GM19023 (cell line): Measurements from ENCODE around the gene ACSL1.
"Not testable (repeated sequence)": the region's sequence is repeated elsewhere in the genome, so short reads cannot be mapped to it uniquely, and the experiment has no call there.

Source experiments
- ATAC-seq: cut with Tn5 transposase; IDR thresholded peaks from one replicate; pipeline ENCODE4 v1.9.1; 2021; ENCODE audit warnings: mild to moderate bottlenecking, moderate library complexity; ENCODE audit not compliant: unreplicated experiment

Gene ACSL1

DNA sequence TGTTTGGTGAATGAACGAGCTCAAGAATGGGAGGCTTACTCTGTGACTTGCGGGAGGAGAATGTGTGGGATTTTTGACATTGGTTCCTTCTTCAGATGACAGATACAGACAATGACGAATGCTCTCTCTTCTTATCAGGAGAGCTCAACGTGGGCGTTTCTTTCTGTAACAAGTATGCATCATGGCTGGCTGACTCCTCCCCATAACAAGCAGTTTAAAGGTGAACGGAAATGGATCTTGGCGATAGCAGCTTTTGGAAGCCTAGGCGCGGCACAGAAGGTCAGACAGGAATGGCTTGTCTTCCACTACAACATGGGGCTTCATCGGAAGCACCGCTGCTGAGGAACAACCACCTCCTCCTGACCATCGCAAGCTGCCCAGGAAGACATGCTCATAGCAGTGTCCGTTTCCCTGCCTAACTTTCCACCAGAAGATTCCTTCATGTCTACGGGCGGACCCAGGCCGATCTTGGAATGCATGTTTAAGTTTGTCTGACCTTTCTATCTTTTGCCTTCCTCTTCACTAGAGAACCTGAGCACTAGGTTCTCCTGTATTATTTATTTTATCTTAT is 18.3 kb upstream of the ACSL1 start:
- ATAC-seq: no peak

DNA sequence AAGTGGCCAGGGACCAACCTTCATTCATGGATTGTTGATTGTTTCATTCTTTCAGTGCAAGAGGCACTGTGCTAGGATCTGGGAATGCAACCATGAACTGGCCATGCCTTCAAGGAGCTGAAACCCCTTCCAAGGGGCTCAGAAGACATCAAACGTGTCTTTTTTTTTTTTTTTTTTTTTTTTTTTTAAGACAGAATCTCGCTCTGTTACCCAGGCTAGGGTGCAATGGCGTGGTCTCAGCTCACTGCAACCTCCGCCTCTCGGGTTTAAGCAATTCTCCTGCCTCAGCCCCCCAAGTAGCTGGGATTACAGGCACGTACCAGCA is 13.3 kb upstream of the ACSL1 start:
- ATAC-seq: not testable (repeated sequence)

DNA sequence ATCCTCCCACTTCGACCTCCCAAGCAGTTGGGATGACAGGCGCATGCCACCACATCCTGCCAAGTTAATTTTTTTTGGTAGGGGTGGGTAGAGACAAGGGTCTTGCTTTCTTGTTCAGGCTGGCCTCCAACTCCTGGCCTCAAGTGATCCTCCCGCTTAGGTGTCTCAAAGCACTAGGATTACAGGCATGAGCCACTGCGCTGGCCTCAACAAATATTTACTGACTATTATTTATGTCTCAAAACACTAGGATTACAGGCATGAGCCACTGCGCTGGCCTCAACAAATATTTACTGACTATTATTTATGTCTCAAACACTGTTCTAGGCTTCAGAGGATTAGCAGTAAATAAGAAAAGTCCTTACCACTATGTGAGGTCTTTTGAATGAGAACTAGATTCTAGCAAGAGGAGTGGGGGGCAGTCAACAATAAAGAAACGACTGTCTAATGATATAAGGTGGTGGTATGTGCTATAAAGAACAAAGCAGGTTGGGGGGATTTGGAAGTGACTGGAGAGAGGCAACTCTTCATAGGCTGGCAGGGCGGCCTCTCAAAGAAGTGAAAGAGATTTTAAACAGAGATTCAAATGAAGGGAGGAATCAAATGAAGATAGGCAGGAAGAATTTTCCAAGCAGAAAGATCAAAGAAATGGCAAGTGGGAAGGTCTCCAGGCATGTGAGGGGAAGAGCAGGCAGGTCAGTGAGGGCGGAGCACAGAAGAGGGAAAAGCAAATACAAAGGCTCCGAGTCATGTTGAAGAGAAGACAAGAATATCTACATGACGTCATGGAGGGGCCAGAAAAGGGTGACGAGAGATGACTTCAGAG is 12.7 kb upstream of the ACSL1 start:
- no peak for ATAC-seq

DNA sequence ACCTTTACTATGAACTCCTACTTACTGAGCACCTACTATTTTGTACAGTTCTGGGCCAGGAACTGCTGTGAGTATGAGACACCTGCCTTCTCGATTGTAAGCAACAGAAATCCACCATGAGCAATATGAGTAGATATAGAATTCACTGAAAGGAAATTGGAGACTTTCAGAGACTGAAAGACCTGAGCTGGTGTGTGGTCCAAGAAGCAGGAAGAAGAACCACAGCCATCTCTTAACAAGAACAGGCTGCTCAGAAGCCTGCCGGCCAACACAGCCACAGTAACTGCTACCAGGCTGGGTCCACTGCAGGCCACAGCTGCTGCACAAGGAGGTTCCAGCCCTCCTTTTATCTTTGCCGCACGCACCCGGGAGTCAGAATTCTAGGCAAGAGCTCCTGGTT is 10.8 kb upstream of the ACSL1 start:
- no peak for ATAC-seq

DNA sequence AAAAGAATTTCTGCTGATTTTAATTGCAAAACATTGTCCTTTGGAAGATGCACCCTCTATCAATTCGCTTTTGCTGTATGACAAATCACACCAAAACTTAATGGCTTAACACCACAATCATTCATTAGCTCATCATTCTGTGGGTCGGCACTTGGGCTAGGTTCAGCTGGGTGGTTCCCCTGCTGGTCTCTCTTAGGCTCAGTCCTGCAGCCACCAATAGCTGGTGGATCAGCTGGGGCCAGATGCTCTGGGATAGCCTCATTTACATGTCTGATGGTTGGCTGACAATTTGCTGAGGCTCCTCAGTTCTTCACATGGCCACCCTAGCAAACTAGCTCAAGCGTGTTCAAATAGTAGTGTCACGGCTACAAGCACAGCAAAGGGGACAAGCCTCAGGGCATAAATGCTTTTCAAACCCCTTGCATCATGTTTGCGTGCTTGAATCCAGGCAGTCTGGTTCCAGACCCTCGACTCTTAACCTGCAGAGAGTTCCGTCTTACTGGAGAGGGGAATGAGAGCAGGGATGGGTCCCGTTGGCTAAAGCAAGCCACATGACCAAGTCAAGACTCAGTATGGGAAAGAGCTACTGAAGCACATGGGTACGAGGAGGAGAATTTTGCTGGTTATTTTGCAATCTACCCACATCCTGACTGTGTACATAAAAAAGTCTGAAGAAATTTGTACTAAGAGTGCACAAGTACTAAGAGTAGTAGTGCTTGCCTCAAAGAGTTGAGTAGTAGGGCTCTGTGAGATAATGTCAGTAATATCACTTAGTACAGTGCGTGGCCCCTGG is 7.5 kb upstream of the ACSL1 start:
- no peak for ATAC-seq

DNA sequence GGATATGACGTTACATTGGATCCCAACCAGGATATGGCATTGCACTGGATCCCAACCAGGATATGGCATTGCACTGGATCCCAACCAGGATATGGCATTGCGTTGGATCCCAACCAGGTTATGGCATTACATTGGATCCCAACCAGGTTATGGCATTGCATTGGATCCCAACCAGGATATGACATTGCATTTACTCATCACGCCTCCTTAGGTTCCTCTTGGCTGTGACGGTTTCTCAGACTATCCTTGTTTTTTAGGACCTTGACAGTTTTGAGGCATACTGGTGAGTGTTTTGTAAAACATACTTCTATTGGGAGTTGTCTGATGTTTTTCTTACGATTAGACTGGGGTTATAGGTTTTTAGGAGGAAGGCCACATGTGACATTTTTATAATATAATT is 5.4 kb upstream of the ACSL1 start:
- ATAC-seq: no peak

DNA sequence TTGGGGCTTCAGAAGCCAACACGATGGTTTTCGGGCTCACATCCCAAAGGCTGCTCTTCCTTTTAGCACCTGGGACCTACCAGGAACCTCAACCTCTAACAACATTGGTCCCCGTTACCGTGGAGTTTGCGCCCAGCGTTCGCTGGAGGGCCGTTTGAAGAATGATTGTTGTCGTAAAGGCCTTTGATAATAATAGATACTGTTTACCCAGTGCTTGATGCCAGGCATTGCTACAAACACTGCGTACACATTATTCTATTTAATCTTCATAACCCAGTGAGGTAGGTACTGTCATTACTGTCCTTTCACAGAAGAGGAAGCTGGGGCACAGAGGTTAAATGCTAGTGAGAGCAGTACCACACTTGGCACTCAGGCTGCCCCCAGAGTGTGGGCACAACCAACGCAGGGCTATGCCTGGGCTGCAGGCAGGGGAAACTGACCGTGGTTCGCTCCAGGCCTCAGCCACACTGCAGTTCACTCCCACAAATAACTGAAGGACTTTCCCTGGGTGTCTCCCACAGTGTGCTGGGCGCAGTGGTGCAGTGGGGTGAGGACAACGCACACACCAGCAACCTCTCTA is 1.0 kb upstream of the ACSL1 start:
- ATAC-seq: peak; percentile 3

DNA sequence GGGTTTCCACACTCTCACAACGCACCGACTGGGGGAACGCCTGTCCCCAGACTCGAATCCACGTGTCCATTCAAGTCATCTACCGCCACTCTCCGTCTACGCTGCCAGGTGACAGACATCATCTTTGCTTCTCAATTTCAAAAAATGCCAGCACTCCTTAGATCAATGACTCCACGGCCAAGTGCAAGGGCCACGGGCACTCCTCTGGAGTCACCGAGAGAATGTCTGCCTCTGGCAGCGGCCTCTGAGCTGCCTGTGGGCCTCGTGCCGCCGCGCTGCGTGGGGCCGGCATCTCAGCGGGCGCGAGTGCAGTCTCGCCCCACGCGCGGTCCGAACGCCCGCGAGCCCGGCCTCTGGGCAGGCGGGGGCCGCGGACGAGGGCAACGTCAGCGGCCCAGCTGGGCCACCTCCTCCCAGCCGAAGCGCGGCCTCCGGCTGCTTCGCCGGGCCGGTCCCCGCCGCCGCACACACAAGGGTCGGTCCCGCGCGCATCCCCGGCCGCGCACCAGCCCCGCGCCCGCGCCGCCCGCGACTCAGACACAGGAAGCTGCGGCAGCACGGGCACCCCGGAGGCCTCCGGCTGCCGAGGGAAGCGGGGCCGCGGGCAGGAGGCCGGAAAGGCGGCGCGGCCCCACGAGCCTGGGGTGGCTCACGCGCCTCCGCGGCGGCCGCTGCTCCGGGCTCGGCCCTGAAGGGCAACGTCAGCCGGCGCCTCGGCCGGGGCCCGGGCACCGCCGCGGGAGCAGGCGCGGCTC is 450 bp downstream of the ACSL1 start:
- ATAC-seq: peak; percentile 31

DNA sequence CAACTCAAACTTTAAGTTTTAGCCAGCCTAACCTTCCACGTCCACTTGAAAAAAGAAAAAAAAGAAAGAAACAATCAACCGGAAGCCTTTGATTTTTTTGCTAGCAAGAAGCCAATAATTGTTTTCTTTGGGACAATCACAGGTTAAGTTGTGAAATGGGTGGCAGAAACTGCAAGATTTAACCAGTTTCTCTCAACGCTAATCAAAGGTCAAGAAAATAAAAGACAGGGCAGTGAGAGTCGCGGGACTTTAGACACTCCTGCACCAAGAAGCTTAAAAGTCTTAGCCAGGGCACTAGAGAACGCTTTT is 1.0 kb downstream of the ACSL1 start:
- no peak for ATAC-seq

DNA sequence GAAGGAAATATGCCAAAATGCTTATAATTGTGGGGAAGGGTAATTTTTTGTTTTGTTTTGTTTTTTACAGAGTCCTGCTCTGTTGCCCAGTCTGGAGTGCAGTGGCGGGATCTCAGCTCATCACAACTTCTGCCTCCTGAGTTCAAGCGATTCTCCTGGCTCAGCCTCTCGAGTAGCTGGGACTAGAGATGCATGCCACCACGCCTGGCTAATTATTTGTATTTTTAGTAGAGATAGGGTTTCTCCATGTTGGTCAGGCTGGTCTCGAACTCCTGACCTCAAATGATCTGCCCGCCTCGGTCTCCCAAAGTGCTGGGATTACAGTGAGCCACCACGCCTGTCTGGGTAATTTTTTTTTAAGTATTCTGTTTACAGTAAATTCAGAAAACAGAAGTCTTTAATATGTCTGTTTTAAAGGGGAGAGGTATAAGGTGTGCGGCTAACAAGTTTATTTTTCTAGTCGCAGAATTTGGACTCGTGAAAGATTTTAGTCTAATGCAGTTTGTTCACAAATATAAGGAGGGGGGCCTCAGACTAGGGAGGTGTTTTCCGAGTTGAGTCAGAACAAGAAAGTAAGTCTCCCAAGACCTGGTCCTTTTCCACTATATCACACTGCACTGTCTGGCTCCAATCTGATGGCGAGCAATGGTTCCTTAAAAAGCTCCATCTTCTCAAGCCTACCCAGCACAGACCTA is 1.5 kb downstream of the ACSL1 start:
- ATAC-seq: no peak

DNA sequence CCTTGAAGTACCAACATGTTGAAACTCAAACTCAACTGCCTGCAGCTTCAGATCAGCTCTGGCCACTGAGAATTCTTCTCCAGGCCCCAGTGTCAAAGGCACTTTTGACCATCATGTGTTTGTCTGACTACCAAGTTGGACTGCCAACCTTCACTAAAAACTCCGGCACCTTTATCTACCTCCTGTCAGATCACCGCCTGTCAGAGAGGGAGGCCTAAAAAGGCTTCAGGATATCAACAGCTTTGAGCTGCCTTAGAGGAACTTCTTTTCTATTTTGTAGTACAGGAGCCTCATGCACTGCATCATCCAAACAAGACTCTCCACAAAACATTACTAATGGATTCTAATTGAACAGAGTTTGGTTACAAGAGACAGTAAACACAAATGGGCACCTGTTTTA is 2.8 kb downstream of the ACSL1 start:
- no peak for ATAC-seq

DNA sequence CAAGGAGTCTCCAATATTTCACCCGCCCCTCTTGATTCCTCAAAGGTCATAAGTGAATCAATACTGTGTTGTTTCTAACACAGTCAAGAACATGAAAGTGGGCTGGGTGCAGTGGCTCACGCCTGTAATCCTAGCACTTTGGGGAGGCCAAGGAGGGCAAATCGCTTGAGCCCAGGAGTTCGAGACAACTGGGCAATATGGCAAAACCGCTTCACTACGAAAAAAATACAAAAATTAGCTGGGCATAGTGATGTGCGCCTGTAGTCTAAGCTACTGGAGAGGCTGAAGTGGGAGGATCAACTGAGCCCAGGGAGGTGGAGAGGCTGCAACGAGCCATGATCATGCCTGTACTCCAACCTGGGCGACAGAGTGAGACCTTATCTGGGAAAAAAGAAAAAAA is 3.4 kb downstream of the ACSL1 start:
- no peak for ATAC-seq

DNA sequence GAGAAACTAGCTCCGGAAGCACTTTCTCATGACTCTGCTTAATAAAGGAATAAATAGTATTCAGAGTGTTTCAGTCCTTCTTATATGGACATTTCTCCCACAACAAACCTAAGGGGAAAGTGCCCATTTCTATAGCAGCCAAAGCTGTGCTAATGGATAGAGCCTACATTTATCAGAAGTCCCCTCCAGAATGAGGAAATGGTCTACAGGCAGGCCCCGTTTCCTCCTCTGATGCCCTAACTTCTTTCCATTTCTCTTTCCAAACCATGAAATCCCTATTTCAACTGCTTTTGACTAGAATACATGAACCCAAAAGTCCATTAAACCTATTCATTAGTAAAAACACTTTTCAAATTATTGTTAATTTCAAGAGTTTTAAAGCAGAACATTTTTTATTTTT is 4.5 kb downstream of the ACSL1 start:
- no peak for ATAC-seq

DNA sequence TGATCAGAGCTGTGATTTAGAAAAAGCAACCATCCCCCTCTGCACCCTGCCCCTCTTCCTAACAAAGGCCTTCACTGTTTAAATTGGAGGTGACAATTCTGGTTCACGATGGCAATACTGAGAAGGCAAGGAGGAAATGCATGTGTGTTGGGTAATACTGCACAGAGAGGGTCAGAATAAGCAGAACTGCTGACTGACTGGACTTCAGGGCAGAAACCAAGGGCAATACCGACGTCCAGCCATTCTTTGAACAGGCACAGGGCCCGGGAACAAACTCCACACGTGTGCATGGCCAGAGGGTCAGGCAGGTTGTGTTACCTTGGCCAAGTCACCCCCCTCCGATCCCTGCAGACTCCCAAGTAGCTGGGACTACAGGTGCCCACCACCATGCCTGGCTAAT is 6.0 kb downstream of the ACSL1 start:
- no peak for ATAC-seq

DNA sequence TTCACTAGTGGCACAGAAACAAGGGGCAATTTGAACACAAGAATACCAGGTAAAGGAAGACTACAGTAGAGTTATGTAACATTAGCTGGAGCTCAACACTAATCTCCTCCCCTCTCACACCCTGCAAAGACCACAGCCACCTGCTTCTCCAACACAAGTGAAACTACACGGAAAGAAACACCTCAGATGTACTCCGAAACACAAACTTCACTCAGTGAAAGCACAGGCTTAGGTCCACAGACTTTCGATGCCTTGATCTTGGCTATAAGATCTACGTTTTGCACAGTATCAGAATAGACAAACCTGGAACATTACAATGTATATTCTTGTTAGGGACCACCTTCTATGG is 7.6 kb downstream of the ACSL1 start:
- ATAC-seq: peak; percentile 36

DNA sequence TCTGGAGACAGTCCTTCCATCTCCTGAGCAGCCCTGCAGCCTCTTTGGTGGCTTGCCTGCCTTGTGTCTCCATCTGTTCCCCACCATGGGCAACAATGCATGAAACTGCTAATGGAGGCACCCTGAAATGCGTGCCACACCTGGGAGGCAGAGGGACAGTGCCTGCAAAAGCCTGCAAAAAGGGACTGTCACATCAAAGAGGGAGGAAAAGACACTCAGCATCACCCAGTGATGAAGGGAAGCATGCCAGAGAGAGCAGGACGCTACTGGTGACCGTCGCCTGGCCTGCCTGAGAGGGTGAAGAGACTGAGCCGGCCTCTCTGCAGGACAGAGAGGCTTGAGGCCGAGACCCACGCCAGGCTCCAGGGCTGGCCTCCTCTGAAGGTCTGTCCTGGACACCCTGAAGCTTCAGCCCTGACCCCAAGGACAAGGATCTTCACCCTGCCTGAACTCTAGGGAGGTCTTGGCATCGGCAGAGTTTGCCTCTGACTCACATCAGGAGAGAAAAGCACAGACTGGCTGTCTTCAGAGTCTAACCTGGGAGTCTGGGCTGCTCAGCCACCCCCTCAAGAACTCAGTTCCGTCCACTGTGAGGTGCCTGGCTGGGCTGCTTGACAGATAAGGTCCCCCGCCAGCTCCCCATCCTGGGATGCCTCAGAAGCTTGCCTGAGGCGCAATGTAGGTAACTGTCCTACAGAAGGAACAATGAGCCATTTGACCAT is 8.1 kb downstream of the ACSL1 start:
- ATAC-seq: no peak

DNA sequence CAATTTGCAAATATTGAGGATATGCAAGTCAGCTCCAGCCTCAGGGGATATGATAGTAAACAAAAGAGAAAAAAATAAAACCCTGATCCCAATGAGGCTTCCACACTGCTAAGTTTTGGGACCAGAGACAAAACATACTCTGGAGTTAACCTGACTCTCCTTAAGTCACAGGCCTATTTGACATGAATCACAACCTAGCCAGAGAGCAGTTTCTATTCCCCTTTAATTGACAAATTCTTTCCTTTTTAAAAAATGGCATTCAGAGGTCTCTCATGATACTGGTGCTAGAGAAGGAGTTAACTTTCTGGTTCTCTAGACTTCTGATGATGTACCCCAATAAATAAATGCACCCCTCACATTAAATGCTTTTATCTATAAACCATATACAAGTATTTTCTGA is 8.8 kb downstream of the ACSL1 start:
- ATAC-seq: no peak

DNA sequence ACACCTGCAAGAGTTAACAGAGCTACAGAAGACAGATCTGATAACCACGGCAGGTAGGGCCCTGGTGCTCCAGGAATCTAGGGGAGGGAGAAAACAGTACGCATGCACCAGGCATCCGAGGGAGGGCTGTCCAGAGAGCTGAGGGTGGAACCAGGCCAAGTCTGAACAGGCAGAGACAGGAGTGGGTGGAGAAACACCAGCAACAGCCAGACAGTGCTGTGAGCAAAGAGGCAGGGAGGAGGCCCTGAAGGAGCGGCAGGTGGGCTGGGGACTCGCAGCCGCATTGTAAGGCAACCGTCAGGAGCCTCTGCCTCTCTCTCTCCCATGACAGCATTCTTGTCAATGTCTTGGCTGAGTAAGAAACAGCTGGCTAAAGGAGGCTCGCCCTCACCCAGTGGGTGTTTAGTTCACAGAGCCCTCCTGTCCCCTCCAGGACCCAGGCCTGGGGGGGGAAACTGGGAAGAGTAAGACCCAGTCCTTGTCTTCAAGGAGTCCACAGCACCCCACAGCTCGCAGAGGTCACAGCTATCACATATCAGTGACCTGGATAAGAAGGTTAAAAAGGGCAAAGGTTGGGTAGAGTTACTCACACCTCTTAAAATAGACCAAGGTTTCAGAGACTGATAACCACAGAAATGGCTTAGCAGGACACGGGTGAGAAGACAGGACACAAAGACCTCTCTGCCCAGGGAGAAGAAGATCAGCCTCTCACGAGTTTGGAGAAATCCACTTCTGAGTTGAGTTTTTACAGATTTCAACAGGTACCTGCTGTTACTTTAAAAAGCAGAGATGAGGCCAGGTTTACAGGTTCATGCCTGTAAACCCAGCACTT is 10.5 kb downstream of the ACSL1 start:
- peak; percentile 72 for ATAC-seq

DNA sequence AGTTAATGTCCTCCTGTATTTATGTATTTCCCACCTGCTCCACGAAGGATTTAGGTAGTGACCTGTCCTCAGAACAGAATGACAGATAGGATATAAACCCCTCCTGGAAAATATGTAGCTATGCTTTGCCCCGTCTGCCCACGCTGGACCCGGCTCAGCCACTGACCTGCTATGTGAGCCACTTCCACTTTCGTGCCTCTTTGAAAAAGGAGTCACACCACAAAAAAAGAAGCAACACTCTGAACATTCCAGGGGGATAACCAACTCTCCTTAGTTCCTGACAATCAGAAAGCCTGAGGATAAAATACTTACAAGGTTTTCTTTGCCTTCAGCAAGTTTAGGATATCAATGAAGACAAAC is 11.1 kb downstream of the ACSL1 start:
- no peak for ATAC-seq
